AG04450 (cell line): ENCODE results near the gene NOC2L. TPM values are rescaled to one million over a fixed set of nuclear protein-coding genes. Genes with fewer than 3 reads are reported as not detected.

ENCODE experiments used
- CTCF ChIA-PET: fragments of 300-600, 350-600 bp; formaldehyde crosslinking; extraction: SDS; loops from one replicate; lab custom pipeline; 2022; ENCODE audit warnings: antibody characterized with exemption, inconsistent platforms; lab: Charles Lee
- POLR2A ChIA-PET: fragments of 350-600 bp; formaldehyde crosslinking; extraction: SDS; loops from one replicate; lab custom pipeline; 2021; ENCODE audit warnings: antibody characterized with exemption, inconsistent platforms; lab: Yijun Ruan, JAX
- DNase-seq: peaks from one replicate; pipeline ENCODE4 v3.0.0-alpha.2; 2011; ENCODE audit warnings: low read depth, low spot score
- H3K27ac ChIP-seq: one replicate; pipeline ENCODE4 v1.5.1; 2012; ENCODE audit warnings: low read depth, low read length, control low read depth
- H3K27me3 ChIP-seq: one replicate; pipeline ENCODE4 v1.6.0; 2012; ENCODE audit warnings: low read length; ENCODE audit not compliant: control insufficient read depth, insufficient read depth
- H3K4me3 ChIP-seq: 2 replicates; pipeline ENCODE4 v1.5.1; 2011; ENCODE audit warnings: mild to moderate bottlenecking, low read depth, low read length, control low read depth
- H3K9me3 ChIP-seq: 2 replicates; pipeline ENCODE4 v1.5.1; 2012; ENCODE audit warnings: low read length; ENCODE audit not compliant: control insufficient read depth, insufficient read depth
- polyA plus RNA-seq: library from polyadenylated mRNA; depleted of rRNA; stranded (reverse); fragments of >200 nt; gene quantifications from 2 replicates; pipeline ENCODE4 v1.2.3, GENCODE V29; 2011
- TF ChIP-seq, protein P1 (sequence below): IDR thresholded peaks from 2 replicates; pipeline ENCODE4 v1.5.1; 2011; ENCODE audit warnings: low read depth, low read length, control low read depth, inconsistent platforms

Gene NOC2L
- polyA plus RNA-seq, 1 experiment: 36.1 TPM

DNA sequence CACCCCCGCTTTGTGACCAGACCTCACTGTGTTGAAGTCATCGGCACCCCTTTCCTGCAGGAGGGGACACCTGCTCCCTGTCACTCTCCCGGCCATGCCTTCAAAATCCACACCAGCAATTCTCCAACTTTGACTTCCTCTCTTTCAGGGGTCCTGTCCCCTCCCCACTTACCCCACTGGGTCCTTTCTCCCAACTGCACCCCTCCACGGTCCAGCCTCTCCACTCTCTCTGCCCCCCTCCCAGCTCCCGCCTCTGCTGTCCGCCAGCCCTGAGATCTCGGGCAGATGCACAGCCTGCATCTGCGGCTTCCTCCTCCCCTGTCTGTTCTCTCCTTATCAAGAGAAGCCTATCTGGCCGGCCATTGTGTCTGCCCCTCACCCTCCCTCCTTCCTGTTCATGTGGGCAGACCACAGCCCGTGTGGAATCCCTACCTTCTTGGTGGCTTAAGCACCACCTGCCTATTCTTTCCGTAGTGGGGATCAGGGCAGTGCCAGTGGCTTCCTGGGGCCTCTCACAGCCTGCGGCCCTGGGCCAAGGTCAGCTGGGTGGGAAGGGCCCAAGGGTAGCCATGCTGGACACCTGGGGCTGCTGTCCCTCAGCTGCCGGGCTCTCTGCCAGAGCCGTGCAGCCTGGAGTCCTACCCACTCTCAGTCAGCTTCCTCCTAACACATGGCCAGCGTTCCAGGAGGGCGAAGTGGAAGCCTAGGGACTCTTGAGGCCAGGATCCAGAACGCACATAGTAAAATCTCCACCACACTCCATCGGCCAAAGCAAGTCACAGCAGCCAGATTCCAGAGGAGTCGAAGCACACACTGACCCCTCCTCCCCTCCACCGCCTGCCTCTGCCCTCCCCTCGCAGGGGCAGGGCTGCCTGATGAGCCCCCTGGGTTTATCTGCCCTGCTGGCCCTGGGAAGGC lies 46.0 kb upstream of the NOC2L start:
- ChIA-PET POLR2A (interaction anchor here (1.1 kb wide), 1 partner anchor 14 kb away, joined by 3 read pairs; the partner anchor contains the start of gene AGRN), CTCF (no interaction called here)
- no peak overlapping the region for H3K4me3 ChIP-seq
- H3K9me3 ChIP-seq: no peaks in the 10 kb centered on the region; the same call in 1 of the 2 replicates
- no peak for DNase-seq
- H3K27me3 ChIP-seq: no peaks in the 10 kb centered on the region
- TF ChIP-seq, protein P1, sequence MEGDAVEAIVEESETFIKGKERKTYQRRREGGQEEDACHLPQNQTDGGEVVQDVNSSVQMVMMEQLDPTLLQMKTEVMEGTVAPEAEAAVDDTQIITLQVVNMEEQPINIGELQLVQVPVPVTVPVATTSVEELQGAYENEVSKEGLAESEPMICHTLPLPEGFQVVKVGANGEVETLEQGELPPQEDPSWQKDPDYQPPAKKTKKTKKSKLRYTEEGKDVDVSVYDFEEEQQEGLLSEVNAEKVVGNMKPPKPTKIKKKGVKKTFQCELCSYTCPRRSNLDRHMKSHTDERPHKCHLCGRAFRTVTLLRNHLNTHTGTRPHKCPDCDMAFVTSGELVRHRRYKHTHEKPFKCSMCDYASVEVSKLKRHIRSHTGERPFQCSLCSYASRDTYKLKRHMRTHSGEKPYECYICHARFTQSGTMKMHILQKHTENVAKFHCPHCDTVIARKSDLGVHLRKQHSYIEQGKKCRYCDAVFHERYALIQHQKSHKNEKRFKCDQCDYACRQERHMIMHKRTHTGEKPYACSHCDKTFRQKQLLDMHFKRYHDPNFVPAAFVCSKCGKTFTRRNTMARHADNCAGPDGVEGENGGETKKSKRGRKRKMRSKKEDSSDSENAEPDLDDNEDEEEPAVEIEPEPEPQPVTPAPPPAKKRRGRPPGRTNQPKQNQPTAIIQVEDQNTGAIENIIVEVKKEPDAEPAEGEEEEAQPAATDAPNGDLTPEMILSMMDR: no peak
- H3K27ac ChIP-seq: peak overlapping the region; percentile 21

DNA sequence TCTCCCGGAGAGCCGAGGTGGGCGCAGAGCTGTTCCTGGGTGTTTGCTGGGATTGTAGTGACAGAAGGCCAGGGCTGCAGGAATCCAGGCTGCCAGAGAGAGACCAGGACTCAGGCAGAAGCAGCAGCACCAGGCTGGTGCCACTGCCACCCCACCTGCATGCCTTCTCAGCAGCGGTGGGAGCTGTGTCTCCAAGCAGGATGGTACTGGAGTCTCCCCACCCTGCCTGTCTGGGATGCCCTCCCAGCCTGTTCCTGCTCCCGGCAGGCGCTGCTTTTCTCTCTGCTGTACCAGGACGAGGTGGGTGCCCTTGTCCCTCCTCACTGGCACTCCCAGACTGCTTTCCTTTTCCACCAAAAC lies 45.3 kb upstream of the NOC2L start:
- H3K27ac ChIP-seq: no peak overlapping the region
- no peak overlapping the region for H3K4me3 ChIP-seq
- H3K27me3 ChIP-seq: no peaks in the 10 kb centered on the region
- POLR2A ChIA-PET: no interaction called here
- TF ChIP-seq, protein P1: no peak
- no peaks in the 10 kb centered on the region; the same call in 1 of the 2 replicates for H3K9me3 ChIP-seq
- no peak for DNase-seq
- CTCF ChIA-PET: no interaction called here

DNA sequence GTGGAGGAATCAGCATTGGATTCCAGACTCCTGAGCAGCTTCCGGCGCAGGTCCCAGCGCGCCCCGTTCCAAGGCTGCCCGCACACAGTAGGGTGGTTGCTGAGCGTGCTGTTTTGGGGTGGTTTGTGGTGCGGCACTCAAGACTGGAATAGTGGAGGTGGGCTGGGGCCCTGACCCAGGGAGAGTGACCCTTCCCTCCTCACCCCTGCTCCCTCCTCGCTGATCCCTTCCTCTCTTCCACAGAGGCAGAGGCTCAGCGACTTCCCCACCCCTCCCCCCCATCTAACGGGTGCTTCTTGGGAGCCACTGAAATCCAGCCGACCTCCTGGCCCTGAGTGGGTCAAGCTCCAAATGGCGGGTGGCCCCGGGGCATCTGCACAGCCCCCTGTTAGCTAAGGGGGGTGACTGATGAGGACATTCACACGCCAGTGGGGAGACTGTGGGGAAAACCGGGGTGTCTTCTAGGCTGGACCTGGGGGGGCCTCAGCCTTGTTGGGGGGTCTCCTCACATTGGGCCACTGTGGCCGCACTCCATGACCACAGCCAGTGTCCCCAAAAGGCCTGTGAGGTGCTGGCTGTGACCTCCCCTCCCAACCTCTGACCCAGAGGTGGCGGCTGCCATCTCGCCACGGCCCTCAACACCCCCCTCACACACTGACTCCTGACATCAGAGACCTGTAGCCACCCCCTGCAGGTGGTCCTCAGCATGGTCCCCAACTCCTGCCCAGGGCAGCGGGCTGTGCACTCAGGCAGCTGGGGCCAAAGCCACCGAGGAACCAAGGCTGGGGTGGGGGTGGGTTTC lies 44.8 kb upstream of the NOC2L start:
- ChIA-PET POLR2A (no interaction called here), CTCF (no interaction called here)
- Histone ChIP-seq H3K4me3 (no peak overlapping the region), H3K27ac (no peak overlapping the region), H3K27me3 (no peaks in the 10 kb centered on the region), H3K9me3 (no peaks in the 10 kb centered on the region; the same call in 1 of the 2 replicates)
- no peak for DNase-seq
- TF ChIP-seq, protein P1: no peak

DNA sequence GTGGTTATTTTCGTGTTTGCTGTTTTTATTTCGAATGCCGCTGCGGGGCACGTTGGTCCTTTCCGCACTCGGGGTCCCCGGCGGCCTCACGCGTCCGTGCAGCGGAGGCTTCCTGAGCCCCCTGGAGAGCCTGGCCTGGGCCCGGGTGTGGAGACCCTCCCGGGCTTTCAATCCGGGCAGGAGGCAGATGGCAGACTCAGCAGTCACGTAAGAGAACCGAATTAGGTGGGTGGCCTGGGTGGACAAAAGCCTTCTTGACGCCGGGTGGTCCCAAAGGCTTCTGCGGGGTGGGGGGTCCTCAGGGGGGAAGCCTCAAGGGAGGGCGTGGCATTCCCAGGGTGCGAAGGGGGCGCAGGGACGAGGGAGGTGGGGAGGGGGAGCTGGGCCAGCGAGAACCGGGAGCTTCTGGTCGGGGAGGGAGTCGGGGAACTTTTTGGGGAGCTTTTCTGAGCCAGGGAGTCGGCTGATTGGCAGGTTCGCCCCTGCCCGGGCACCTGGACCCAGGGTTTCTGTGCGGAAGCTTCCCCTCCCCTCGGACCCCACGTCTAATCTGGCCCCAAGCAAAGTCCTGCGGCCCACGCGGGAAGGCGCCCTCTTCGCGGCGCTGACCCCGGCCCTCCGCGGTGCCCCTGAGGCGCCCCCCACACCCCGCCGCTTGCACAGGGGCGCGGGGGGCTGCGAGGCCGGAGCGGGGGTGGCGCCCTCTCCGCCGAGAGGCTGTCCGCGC lies 42.2 kb upstream of the NOC2L start:
- DNase-seq: no peak
- H3K27ac ChIP-seq: peak overlapping the region; percentile 61
- POLR2A ChIA-PET: interaction anchor here (1.4 to 1.5 kb wide), 2 partner anchors 12 to 20 kb away, joined by 3 to 6 read pairs; partner anchors contain the start of gene ISG15

More for the DNA sequence above, 42.2 kb upstream of the NOC2L start:
- Histone ChIP-seq H3K9me3 (no peaks in the 10 kb centered on the region; the same call in 1 of the 2 replicates), H3K27me3 (peaks cover 9% of the 10 kb centered on the region), H3K4me3 (peak overlapping the region; percentile 66)
- TF ChIP-seq, protein P1: no peak
- CTCF ChIA-PET: interaction anchor here (1.2 to 2.0 kb wide), 5 partner anchors 12 to 30 kb away, joined by 4 to 11 read pairs (median 4); partner anchors contain the start of gene ISG15
